ENCODE data around the gene APBB2. TPM values are rescaled to one million over a fixed set of nuclear protein-coding genes. Genes with fewer than 3 reads are reported as not detected.

APBB2 gene
- total and polyA plus RNA-seq, 2 of the 8 experiments (the other 6 are each of a cell fraction or from before 2014, with no cell fraction given) = 58.7 to 59.4 TPM

DNA sequence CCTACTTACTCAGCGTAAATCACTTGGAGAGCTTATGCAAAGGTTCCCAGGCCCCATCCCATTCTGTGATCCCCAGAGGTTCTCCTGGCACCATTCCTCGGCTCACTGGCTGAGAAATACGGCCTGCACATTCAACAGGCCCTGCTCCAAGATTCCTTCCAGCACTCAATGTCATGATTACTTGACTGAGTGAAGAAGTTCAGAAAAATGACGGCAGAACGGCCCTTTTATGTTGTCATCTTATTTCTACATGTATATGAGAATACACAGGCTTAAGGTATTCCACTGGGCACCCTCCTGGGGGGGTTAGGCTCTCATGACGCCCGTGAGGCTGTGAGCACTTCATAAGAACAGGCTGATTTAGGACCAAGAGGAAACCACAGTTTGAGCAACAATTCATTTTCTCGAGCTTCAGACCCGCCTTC, 274.0 kb downstream of the APBB2 start:
- no peak overlapping the region for H3K27ac ChIP-seq (ENCODE audit: low read depth, low read length)
- DNase-seq (ENCODE audit: low read depth in 1 of 2, low spot score in 2 of 2) (no peak), FAIRE-seq (no peak)
- H2BK5ac ChIP-seq (ENCODE audit: low read depth, low read length) = no peak overlapping the region
- peaks cover 0 to 7% (median 5%) of the 10 kb centered on the region in 4 experiments; a peak in 3 of 7 replicates for H3K4me1 ChIP-seq (replicated peaks in 1 of 4; ENCODE audit: control insufficient read depth in 3 of 4, insufficient read depth in 4 of 4, low read length in 3 of 4)
- H3K4ac ChIP-seq (replicated peaks; ENCODE audit: insufficient read length, low read depth, low read length) = no peak overlapping the region
- no peak overlapping the region for H3K4me3 ChIP-seq (ENCODE audit: extremely low read depth in 1 of 4, insufficient read depth in 2 of 4, low read depth in 3 of 4, low read length in 4 of 4)
- ChIA-PET CTCF (ENCODE audit: partially characterized antibody) (interaction anchor here (0.8 to 3.2 kb wide), 8 partner anchors 9 to 274 kb away, joined by 3 to 19 read pairs (median 6); partner anchors contain the start of gene APBB2), POLR2A (ENCODE audit: partially characterized antibody) (no interaction called here)
- no peaks in the 10 kb centered on the region for H3K27me3 ChIP-seq (replicated peaks in 1 of 4; ENCODE audit: control insufficient read depth in 3 of 4, extremely low read depth in 1 of 4, insufficient read depth in 3 of 4, low read length in 3 of 4)
- no peak overlapping the region for H2BK20ac ChIP-seq (ENCODE audit: low read length)
- H2AK5ac ChIP-seq (ENCODE audit: low read depth, low read length) = no peak overlapping the region
- no peak overlapping the region for H3K4me2 ChIP-seq (ENCODE audit: insufficient read depth in 1 of 2, low read depth in 2 of 2, low read length in 2 of 2)
- H4K91ac ChIP-seq (replicated peaks; ENCODE audit: insufficient read length, low read length) = no peak overlapping the region
- 92% methylated on average over 9 of the region's 9 CpGs; no CpG with 5 or more reads in 1 of the 2 experiments for WGBS, 2 experiments (ENCODE audit: extremely low coverage in 1 of 2, insufficient coverage in 1 of 2, insufficient read length in 1 of 2, insufficient replicate concordance in 2 of 2, low coverage in 1 of 2, low lambda C conversion rate in 2 of 2, missing lambda C conversion rate in 1 of 2)
- no peak overlapping the region for H3K18ac ChIP-seq (ENCODE audit: extremely low read depth, low read length)
- H3K9me3 ChIP-seq (ENCODE audit: insufficient read depth in 2 of 2, low read depth in 1 of 2, low read length in 1 of 2) = no peaks in the 10 kb centered on the region
- no peak overlapping the region for H3K56ac ChIP-seq (replicated peaks; ENCODE audit: insufficient read length, low read depth, low read length)
- no peaks in the 10 kb centered on the region for H3K79me2 ChIP-seq (ENCODE audit: control insufficient read depth in 1 of 2, insufficient read depth in 2 of 2, low read length in 2 of 2)
- H3K14ac ChIP-seq (ENCODE audit: insufficient read length) = no peak overlapping the region
- no peak overlapping the region for H2BK12ac ChIP-seq (ENCODE audit: low read depth, low read length)
- H2BK15ac ChIP-seq (ENCODE audit: low read length) = no peak overlapping the region
- H3K23ac ChIP-seq (ENCODE audit: insufficient read length) = no peak overlapping the region
- no peaks in the 10 kb centered on the region for H3K36me3 ChIP-seq (ENCODE audit: control insufficient read depth in 2 of 4, insufficient read depth in 4 of 4, low read length in 3 of 4)
- H3K23me2 ChIP-seq (ENCODE audit: low read depth, low read length) = no peaks in the 10 kb centered on the region
- no peaks in the 10 kb centered on the region for H4K20me1 ChIP-seq (replicated peaks in 1 of 2; ENCODE audit: control insufficient read depth in 1 of 2, insufficient read depth in 2 of 2, low read length in 2 of 2)
- H4K8ac ChIP-seq (ENCODE audit: extremely low read depth, insufficient read depth, low read length) = no peak overlapping the region
- no peak overlapping the region for H4K5ac ChIP-seq (ENCODE audit: insufficient read length, low read depth, low read length)
- no peaks in the 10 kb centered on the region for H3K79me1 ChIP-seq (ENCODE audit: low read depth, low read length)
- H2AFZ ChIP-seq (ENCODE audit: low read length) = no peak overlapping the region
- no peak overlapping the region for H2BK120ac ChIP-seq (replicated peaks; ENCODE audit: low read depth, low read length)
- no peak overlapping the region for H3K9ac ChIP-seq (replicated peaks in 1 of 4; ENCODE audit: extremely low read depth in 1 of 4, low read depth in 3 of 4, low read length in 3 of 4)
- TF ChIP-seq TAF7 (optimal IDR thresholded peaks at IDR 0.05; ENCODE audit: borderline replicate concordance, low read depth, low read length) = no peak
- no peak for TF ChIP-seq CEBPB (IDR thresholded peaks at IDR 0.05; ENCODE audit: low read depth, low read length)
- TF ChIP-seq KDM5A (IDR thresholded peaks at IDR 0.05; ENCODE audit: low read length) = no peak
- TF ChIP-seq CHD1 (IDR thresholded peaks at IDR 0.05; ENCODE audit: low read depth, low read length) = no peak
- no peak for TF ChIP-seq POU5F1 (IDR thresholded peaks at IDR 0.05; ENCODE audit: low read depth, low read length)
- TF ChIP-seq NRF1 (IDR thresholded peaks at IDR 0.05; ENCODE audit: low read depth, low read length) = no peak
- no peak for TF ChIP-seq EZH2 (IDR thresholded peaks at IDR 0.05; ENCODE audit: low read depth, low read length, severe bottlenecking)
- no peak for TF ChIP-seq SP2 (IDR thresholded peaks at IDR 0.05; ENCODE audit: low read length)
- no peak for TF ChIP-seq YY1 (IDR thresholded peaks at IDR 0.05; ENCODE audit: low read depth, low read length)
- no peak for TF ChIP-seq TCF12 (IDR thresholded peaks at IDR 0.05; ENCODE audit: low read depth, low read length)
- TF ChIP-seq JUND (IDR thresholded peaks at IDR 0.05; ENCODE audit: low read length) = no peak
- no peak for TF ChIP-seq MAFK (IDR thresholded peaks at IDR 0.05; ENCODE audit: low read depth, low read length)
- TF ChIP-seq CHD2 (IDR thresholded peaks at IDR 0.05; ENCODE audit: low read length) = no peak
- no peak for TF ChIP-seq RNF2 (IDR thresholded peaks at IDR 0.05; ENCODE audit: borderline replicate concordance, low read depth, low read length, missing control alignments, poor library complexity, severe bottlenecking)
- TF ChIP-seq CTBP2 (IDR thresholded peaks at IDR 0.05; ENCODE audit: borderline replicate concordance, insufficient read depth, insufficient read length, low read length) = no peak

Measured in H1 (cell line).